Measurements from ENCODE around the gene FAM118B. TPM values are rescaled to one million over a fixed set of nuclear protein-coding genes. Genes with fewer than 3 reads are reported as not detected.

The FAM118B gene
- total and polyA plus RNA-seq, 2 of the 4 experiments (the other 2 are of a cell fraction): 20.0 to 27.2 TPM

DNA sequence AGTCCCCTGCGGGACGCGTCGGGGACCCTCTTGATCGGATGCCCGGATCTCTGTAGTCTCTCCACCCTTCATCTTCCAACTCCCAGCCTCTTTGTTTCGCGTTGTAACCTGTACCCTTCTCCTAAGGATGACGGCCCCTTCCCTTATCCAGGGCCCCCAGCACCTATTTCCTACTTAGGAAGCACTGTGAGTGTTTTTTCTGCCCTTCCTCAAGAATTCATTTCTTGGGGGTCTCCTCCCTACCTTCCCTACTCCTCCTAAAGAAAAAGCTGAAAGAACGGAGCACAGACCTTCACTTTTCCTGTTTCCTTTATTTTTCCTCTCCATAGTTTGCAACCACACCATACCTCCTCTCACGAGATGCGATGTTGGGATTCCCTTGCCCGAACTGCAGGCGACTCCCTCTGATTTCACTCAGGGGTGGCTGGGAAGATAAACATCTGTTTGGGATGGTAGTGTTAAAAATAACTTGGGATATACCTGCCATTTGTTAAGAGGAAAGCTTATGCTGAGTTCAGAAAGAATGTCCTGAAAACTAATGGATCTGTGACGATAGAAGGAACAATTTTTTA is 593 bp downstream of the FAM118B start:
- DNase-seq: peak; percentile 24

More for the DNA sequence above, 593 bp downstream of the FAM118B start:
- TF ChIP-seq CHD1 (IDR thresholded peaks at IDR 0.05; ENCODE audit: low read depth, low read length): no peak
- TF ChIP-seq NFE2L2 (IDR thresholded peaks at IDR 0.05; ENCODE audit: low read depth, low read length): no peak
- H3K4ac ChIP-seq (ENCODE audit: low read depth, low read length): peak overlapping the region; percentile 53; the same call in 1 of the 2 replicates
- peak overlapping the region; percentile 87 for H3K23ac ChIP-seq (ENCODE audit: low read depth, low read length)
- H3K9ac ChIP-seq (ENCODE audit: low read depth, low read length): peak overlapping the region; percentile 79
- H2BK15ac ChIP-seq (ENCODE audit: low read depth, low read length): no peak overlapping the region
- 0% methylated on average over 1 of the region's 15 CpGs; no CpG with 5 or more reads in 1 of the 2 experiments for WGBS, 2 experiments (ENCODE audit: extremely low coverage in 2 of 2, insufficient read length in 1 of 2)
- ChIA-PET CTCF (interaction anchor here (0.6 to 0.9 kb wide), 2 partner anchors 11 to 322 kb away, joined by 3 read pairs; no protein-coding TSS in a partner anchor), POLR2A (ENCODE audit: unreplicated experiment) (interaction anchor here (0.6 kb wide), 1 partner anchor 13 kb away, joined by 3 read pairs; no protein-coding TSS in a partner anchor)
- H2AK9ac ChIP-seq (replicated peaks; ENCODE audit: low read depth, low read length, poor library complexity): peak overlapping the region; percentile 89
- intact Hi-C loops (cut with micrococcal nuclease): loop anchor here (5.0 kb wide), 1 partner anchor 45 kb away; no protein-coding TSS in a partner anchor
- peak overlapping the region; percentile 72 for H3K4me3 ChIP-seq (ENCODE audit: insufficient read depth, low read depth, low read length)
- H3K27ac ChIP-seq (ENCODE audit: insufficient read depth, low read length): peak overlapping the region; percentile 52
- 0 out of 2 replicates have a peak overlapping the region, but pooled peaks have one; percentile 14 for H3K56ac ChIP-seq (ENCODE audit: extremely low read depth, insufficient read depth, low read length)
- H3K27me3 ChIP-seq (ENCODE audit: control insufficient read depth, insufficient read depth, low read length): no peaks in the 10 kb centered on the region
- H2BK5ac ChIP-seq (ENCODE audit: low read depth, low read length, poor library complexity, severe bottlenecking): no peak overlapping the region
- H4K91ac ChIP-seq (ENCODE audit: insufficient read depth, low read depth, low read length): no peak overlapping the region; the same call in 1 of the 2 replicates
- TSS peak; percentile 39 for BruUV-seq (replicated peaks)
- no peaks in the 10 kb centered on the region for H3K9me3 ChIP-seq (ENCODE audit: control insufficient read depth, insufficient read depth, low read length)
- peak overlapping the region; percentile 97 for H3K4me2 ChIP-seq (ENCODE audit: low read depth, low read length)
- H2AFZ ChIP-seq (replicated peaks; ENCODE audit: low read length, poor library complexity): peak overlapping the region; percentile 96
- peaks cover 16% of the 10 kb centered on the region; the same call in 1 of the 2 replicates for H4K20me1 ChIP-seq (ENCODE audit: insufficient read depth, low read length)
- H4K8ac ChIP-seq (ENCODE audit: low read depth in 2 of 2, low read length in 2 of 2): peak overlapping the region in 1 of 2 experiments; percentile 73; a peak in 1 of 4 replicates
- no peak overlapping the region for H2BK20ac ChIP-seq (ENCODE audit: low read depth, low read length)
- H3K9me1 ChIP-seq (ENCODE audit: insufficient read depth, low read length): peaks cover 2% of the 10 kb centered on the region; the same call in 1 of the 2 replicates
- H3K14ac ChIP-seq (replicated peaks; ENCODE audit: low read depth, low read length): peak overlapping the region; percentile 80
- in situ Hi-C loops (cut with MboI; ENCODE audit: low sequenced_read_pairs): no loop called here
- H2BK120ac ChIP-seq (ENCODE audit: low read depth, low read length): no peak overlapping the region
- H3K4me1 ChIP-seq (ENCODE audit: control insufficient read depth, insufficient read depth, low read length): no peaks in the 10 kb centered on the region
- H3K79me1 ChIP-seq (ENCODE audit: low read depth in 1 of 2, low read length in 2 of 2): peaks cover 25 to 57% of the 10 kb centered on the region in 2 experiments
- H2AK5ac ChIP-seq (ENCODE audit: low read depth, low read length): no peak overlapping the region
- H4K5ac ChIP-seq (ENCODE audit: low read depth, low read length): no peak overlapping the region
- peak; percentile 15 for ATAC-seq (ENCODE audit: low read depth)
- no peak overlapping the region for H3K18ac ChIP-seq (ENCODE audit: low read depth, low read length)
- peaks cover 6% of the 10 kb centered on the region for H3K36me3 ChIP-seq (ENCODE audit: control insufficient read depth, insufficient read depth, low read length)
- dilution Hi-C loops (cut with HindIII; ENCODE audit: low sequenced_read_pairs, unreplicated experiment): loop anchor here (25.0 kb wide), 1 partner anchor 300 kb away; the partner anchor contains the start of genes DDX25 and PUS3
